HepG2 (cell line): ENCODE results near the gene AGO4. TPM values are rescaled to one million over a fixed set of nuclear protein-coding genes. Genes with fewer than 3 reads are reported as not detected.

Experiments used
- FOXA3 ChIP-seq: IDR thresholded peaks from 2 replicates; pipeline ENCODE4 v1.6.1; 2016; ENCODE audit warnings: missing genetic modification reagents, missing compliant biosample characterization
- NCOA2 ChIP-seq: sonication (generic); formaldehyde crosslinking; IDR thresholded peaks from 2 replicates; pipeline ENCODE4 v1.8.0; 2022; ENCODE audit warnings: inconsistent platforms
- RBAK ChIP-seq: sonication (generic); formaldehyde crosslinking; IDR thresholded peaks from 2 replicates; pipeline ENCODE4 v1.5.1; 2020; ENCODE audit warnings: mild to moderate bottlenecking, missing genetic modification reagents
- TARDBP ChIP-seq: sonication (generic); formaldehyde crosslinking; IDR thresholded peaks from 2 replicates; pipeline ENCODE4 v1.8.0; 2022; ENCODE audit warnings: mild to moderate bottlenecking, missing genetic modification reagents
- ZC3H13 ChIP-seq: sonication (generic); formaldehyde crosslinking; IDR thresholded peaks from 2 replicates; pipeline ENCODE4 v1.8.1; 2023; ENCODE audit warnings: mild to moderate bottlenecking, missing genetic modification reagents, moderate library complexity
- ZNF720 ChIP-seq: sonication (generic); formaldehyde crosslinking; IDR thresholded peaks from 2 replicates; pipeline ENCODE4 v1.4.0; 2020; ENCODE audit warnings: missing genetic modification reagents
- polyA plus RNA-seq, 8 experiments: library from polyadenylated mRNA; depleted of rRNA in 3 of 8; stranded (reverse) in 7 of 8; unstranded in 1 of 8; fragments of >200 nt; fragmentation: Illumina TruSeq in 4 of 8; extraction: Trizol in 4 of 8; gene quantifications; 2 replicates each; pipeline versions ENCODE4 v1.2.1 to v1.2.3, GENCODE V29; 2011 to 2016; ENCODE audit warnings: low read depth in 4 of 8, missing spikeins in 1 of 8, mixed read lengths in 1 of 8; ENCODE audit not compliant: insufficient read depth in 1 of 8
- total RNA-seq, 5 experiments: library from RNA; depleted of rRNA; stranded (reverse); fragments of >200 nt; fragmentation: Illumina TruSeq; extraction: Trizol; gene quantifications; 2 replicates each; pipeline ENCODE4 v1.2.3, GENCODE V29; 2016; ENCODE audit warnings: low read depth in 1 of 5
- TF ChIP-seq, protein P1 (sequence below): sonication (generic); formaldehyde crosslinking; IDR thresholded peaks from 2 replicates; pipeline ENCODE4 v1.9.0; 2021; ENCODE audit warnings: missing genetic modification reagents, borderline replicate concordance
- TF ChIP-seq, protein P2 (sequence below): sonication (generic); formaldehyde crosslinking; IDR thresholded peaks from 2 replicates; pipeline ENCODE4 v1.4.0; 2020; ENCODE audit warnings: missing genetic modification reagents
- TF ChIP-seq, protein P3 (sequence below): sonication (generic); formaldehyde crosslinking; IDR thresholded peaks from 2 replicates; pipeline ENCODE4 v1.4.0; 2020; ENCODE audit warnings: missing genetic modification reagents
- TF ChIP-seq, protein P4 (sequence below): sonication (generic); formaldehyde crosslinking; IDR thresholded peaks from 2 replicates; pipeline ENCODE4 v1.5.0; 2020; ENCODE audit warnings: mild to moderate bottlenecking, missing genetic modification reagents, borderline replicate concordance
- TF ChIP-seq, protein P5 (sequence below): IDR thresholded peaks from 2 replicates; pipeline ENCODE4 v1.6.1; 2012; ENCODE audit warnings: low read depth, low read length, improper control_type of control experiment
- TF ChIP-seq, protein P6 (sequence below): sonication (generic); formaldehyde crosslinking; IDR thresholded peaks from 2 replicates; pipeline ENCODE4 v1.8.0; 2022; ENCODE audit warnings: missing genetic modification reagents, mild to moderate bottlenecking, moderate library complexity, borderline replicate concordance

The AGO4 gene
- total and polyA plus RNA-seq, 2 of the 13 experiments (the other 11 are each of a cell fraction or from before 2014, with no cell fraction given) = 6.0 to 13.8 TPM

DNA sequence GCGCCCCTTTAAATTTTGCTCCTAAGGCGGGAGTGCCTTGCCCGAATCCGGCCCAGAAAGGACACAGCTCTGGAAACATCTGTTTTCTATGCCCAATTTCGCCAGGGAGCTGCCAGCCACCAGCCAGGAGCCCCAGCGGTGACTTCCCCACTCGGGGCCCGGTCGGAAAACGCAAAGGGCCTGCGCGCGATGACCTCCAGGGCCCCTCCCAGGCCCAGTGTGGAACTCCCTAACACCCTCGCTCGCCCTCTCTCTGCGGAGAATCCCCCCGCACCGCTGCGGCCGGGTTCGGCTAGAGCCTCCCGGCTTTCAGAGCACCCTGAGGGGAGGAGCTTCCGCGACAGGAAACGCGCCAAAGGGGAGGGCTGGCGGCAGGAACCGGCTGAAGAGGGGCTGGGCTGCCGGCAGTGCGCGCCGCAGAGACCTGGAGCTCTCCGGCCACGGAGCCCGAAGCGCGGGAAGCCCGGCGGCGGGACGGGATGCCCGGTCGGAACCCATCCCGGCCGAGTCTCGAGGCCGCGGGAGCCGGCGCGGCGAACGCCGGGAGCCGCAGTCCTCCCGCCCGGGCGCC, 38.5 kb upstream of the AGO4 start (continued):
- TF ChIP-seq, protein P1, sequence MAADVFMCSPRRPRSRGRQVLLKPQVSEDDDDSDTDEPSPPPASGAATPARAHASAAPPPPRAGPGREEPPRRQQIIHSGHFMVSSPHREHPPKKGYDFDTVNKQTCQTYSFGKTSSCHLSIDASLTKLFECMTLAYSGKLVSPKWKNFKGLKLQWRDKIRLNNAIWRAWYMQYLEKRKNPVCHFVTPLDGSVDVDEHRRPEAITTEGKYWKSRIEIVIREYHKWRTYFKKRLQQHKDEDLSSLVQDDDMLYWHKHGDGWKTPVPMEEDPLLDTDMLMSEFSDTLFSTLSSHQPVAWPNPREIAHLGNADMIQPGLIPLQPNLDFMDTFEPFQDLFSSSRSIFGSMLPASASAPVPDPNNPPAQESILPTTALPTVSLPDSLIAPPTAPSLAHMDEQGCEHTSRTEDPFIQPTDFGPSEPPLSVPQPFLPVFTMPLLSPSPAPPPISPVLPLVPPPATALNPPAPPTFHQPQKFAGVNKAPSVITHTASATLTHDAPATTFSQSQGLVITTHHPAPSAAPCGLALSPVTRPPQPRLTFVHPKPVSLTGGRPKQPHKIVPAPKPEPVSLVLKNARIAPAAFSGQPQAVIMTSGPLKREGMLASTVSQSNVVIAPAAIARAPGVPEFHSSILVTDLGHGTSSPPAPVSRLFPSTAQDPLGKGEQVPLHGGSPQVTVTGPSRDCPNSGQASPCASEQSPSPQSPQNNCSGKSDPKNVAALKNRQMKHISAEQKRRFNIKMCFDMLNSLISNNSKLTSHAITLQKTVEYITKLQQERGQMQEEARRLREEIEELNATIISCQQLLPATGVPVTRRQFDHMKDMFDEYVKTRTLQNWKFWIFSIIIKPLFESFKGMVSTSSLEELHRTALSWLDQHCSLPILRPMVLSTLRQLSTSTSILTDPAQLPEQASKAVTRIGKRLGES (CRISPR knock-in tag) = no peak
- TF ChIP-seq, protein P2, sequence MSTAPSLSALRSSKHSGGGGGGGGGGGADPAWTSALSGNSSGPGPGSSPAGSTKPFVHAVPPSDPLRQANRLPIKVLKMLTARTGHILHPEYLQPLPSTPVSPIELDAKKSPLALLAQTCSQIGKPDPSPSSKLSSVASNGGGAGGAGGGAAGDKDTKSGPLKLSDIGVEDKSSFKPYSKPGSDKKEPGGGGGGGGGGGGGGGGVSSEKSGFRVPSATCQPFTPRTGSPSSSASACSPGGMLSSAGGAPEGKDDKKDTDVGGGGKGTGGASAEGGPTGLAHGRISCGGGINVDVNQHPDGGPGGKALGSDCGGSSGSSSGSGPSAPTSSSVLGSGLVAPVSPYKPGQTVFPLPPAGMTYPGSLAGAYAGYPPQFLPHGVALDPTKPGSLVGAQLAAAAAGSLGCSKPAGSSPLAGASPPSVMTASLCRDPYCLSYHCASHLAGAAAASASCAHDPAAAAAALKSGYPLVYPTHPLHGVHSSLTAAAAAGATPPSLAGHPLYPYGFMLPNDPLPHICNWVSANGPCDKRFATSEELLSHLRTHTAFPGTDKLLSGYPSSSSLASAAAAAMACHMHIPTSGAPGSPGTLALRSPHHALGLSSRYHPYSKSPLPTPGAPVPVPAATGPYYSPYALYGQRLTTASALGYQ (CRISPR knock-in tag) = 0 out of 2 replicates have a peak, but pooled peaks have one; percentile 39
- TF ChIP-seq ZNF720 (CRISPR knock-in tag) (no peak), TARDBP (CRISPR knock-in tag) (no peak; the same call in none of the 2 replicates), FOXA3 (CRISPR knock-in tag) (peak; percentile 31; the same call in 1 of the 2 replicates), NCOA2 (CRISPR knock-in tag) (0 out of 2 replicates have a peak, but pooled peaks have one; percentile 21), RBAK (CRISPR knock-in tag) (no peak), ZC3H13 (CRISPR knock-in tag) (no peak)
- TF ChIP-seq, protein P3, sequence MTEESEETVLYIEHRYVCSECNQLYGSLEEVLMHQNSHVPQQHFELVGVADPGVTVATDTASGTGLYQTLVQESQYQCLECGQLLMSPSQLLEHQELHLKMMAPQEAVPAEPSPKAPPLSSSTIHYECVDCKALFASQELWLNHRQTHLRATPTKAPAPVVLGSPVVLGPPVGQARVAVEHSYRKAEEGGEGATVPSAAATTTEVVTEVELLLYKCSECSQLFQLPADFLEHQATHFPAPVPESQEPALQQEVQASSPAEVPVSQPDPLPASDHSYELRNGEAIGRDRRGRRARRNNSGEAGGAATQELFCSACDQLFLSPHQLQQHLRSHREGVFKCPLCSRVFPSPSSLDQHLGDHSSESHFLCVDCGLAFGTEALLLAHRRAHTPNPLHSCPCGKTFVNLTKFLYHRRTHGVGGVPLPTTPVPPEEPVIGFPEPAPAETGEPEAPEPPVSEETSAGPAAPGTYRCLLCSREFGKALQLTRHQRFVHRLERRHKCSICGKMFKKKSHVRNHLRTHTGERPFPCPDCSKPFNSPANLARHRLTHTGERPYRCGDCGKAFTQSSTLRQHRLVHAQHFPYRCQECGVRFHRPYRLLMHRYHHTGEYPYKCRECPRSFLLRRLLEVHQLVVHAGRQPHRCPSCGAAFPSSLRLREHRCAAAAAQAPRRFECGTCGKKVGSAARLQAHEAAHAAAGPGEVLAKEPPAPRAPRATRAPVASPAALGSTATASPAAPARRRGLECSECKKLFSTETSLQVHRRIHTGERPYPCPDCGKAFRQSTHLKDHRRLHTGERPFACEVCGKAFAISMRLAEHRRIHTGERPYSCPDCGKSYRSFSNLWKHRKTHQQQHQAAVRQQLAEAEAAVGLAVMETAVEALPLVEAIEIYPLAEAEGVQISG (CRISPR knock-in tag) = peak; percentile 67
- TF ChIP-seq, protein P4, sequence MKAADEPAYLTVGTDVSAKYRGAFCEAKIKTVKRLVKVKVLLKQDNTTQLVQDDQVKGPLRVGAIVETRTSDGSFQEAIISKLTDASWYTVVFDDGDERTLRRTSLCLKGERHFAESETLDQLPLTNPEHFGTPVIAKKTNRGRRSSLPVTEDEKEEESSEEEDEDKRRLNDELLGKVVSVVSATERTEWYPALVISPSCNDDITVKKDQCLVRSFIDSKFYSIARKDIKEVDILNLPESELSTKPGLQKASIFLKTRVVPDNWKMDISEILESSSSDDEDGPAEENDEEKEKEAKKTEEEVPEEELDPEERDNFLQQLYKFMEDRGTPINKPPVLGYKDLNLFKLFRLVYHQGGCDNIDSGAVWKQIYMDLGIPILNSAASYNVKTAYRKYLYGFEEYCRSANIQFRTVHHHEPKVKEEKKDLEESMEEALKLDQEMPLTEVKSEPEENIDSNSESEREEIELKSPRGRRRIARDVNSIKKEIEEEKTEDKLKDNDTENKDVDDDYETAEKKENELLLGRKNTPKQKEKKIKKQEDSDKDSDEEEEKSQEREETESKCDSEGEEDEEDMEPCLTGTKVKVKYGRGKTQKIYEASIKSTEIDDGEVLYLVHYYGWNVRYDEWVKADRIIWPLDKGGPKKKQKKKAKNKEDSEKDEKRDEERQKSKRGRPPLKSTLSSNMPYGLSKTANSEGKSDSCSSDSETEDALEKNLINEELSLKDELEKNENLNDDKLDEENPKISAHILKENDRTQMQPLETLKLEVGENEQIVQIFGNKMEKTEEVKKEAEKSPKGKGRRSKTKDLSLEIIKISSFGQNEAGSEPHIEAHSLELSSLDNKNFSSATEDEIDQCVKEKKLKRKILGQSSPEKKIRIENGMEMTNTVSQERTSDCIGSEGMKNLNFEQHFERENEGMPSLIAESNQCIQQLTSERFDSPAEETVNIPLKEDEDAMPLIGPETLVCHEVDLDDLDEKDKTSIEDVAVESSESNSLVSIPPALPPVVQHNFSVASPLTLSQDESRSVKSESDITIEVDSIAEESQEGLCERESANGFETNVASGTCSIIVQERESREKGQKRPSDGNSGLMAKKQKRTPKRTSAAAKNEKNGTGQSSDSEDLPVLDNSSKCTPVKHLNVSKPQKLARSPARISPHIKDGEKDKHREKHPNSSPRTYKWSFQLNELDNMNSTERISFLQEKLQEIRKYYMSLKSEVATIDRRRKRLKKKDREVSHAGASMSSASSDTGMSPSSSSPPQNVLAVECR (CRISPR knock-in tag) = no peak
- TF ChIP-seq, protein P5, sequence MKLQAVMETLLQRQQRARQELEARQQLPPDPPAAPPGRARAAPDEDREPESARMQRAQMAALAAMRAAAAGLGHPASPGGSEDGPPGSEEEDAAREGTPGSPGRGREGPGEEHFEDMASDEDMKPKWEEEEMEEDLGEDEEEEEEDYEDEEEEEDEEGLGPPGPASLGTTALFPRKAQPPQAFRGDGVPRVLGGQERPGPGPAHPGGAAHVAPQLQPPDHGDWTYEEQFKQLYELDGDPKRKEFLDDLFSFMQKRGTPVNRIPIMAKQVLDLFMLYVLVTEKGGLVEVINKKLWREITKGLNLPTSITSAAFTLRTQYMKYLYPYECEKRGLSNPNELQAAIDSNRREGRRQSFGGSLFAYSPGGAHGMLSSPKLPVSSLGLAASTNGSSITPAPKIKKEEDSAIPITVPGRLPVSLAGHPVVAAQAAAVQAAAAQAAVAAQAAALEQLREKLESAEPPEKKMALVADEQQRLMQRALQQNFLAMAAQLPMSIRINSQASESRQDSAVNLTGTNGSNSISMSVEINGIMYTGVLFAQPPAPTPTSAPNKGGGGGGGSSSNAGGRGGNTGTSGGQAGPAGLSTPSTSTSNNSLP = no peak
- TF ChIP-seq, protein P6, sequence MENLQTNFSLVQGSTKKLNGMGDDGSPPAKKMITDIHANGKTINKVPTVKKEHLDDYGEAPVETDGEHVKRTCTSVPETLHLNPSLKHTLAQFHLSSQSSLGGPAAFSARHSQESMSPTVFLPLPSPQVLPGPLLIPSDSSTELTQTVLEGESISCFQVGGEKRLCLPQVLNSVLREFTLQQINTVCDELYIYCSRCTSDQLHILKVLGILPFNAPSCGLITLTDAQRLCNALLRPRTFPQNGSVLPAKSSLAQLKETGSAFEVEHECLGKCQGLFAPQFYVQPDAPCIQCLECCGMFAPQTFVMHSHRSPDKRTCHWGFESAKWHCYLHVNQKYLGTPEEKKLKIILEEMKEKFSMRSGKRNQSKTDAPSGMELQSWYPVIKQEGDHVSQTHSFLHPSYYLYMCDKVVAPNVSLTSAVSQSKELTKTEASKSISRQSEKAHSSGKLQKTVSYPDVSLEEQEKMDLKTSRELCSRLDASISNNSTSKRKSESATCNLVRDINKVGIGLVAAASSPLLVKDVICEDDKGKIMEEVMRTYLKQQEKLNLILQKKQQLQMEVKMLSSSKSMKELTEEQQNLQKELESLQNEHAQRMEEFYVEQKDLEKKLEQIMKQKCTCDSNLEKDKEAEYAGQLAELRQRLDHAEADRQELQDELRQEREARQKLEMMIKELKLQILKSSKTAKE (CRISPR knock-in tag) = no peak
